Astrocyte of the cerebellum (primary cell): ENCODE measurements around the gene DOCK4.
"Not testable (repeated sequence)": the region's sequence is repeated elsewhere in the genome, so short reads cannot be mapped to it uniquely, and the experiment has no call there.

Experiments used
- DNase-seq: peaks from one replicate; pipeline ENCODE4 v3.0.0-alpha.2; 2011; ENCODE audit warnings: low read depth
- H3K4me3 ChIP-seq: 2 replicates; pipeline ENCODE4 v1.5.1; 2011; ENCODE audit warnings: mild to moderate bottlenecking, low read depth, low read length, moderate library complexity
- CTCF ChIP-seq: IDR thresholded peaks from 2 replicates; pipeline ENCODE4 v1.5.1; 2012; ENCODE audit warnings: low read length, low read depth, moderate library complexity, mild to moderate bottlenecking; ENCODE audit errors: missing control alignments
- in situ Hi-C: cut with HindIII; loops from 2 replicates; pipeline ENCODE4 v1.10.0; 2017; ENCODE audit warnings: low sequenced_read_pairs

DOCK4 gene

GRCh38 chr7:112206238-112206990 is at the start of gene DOCK4, which contains the start of gene ZNF277:
TSS of gene DOCK4 (minus strand) at chr7:112206399. CDS start at chr7:112206138, 261 bp downstream.
TSS of gene ZNF277 (plus strand) at chr7:112206695. CDS start at chr7:112206717, 22 bp downstream.
- in situ Hi-C loops = no loop called here
- no peak for TF ChIP-seq CTCF
- H3K4me3 ChIP-seq = peak within 1 kb of the TSS; percentile 92
- peak; percentile 98 for DNase-seq

DNA sequence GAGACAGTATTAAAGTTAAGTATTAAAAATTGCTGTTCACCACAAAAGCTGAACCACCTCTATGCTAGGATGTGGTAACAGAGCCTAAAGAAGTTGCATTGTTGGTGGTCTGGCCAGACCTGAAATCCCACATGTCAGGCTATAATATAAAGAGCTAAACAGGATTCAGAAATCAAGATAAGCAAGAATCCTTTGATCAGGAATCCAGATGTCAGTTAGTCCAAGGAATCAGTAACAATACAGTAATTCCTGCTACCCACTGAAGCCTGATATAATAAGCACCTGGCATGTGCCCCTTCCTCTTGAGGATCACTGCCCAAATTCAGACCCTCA is 49.2 kb upstream of the DOCK4 start:
- in situ Hi-C loops = no loop called here
- no peak overlapping the region for H3K4me3 ChIP-seq
- no peak for DNase-seq
- TF ChIP-seq CTCF = no peak

GRCh38 chr7:112254709-112255387 is 48.6 kb upstream of the DOCK4 start:
- no peak overlapping the region for H3K4me3 ChIP-seq
- DNase-seq = no peak
- TF ChIP-seq CTCF = no peak
- in situ Hi-C loops = no loop called here

- H3K4me3 ChIP-seq = no peak overlapping the region
- in situ Hi-C loops = no loop called here
- no peak for TF ChIP-seq CTCF
- no peak for DNase-seq
Measured at GRCh38 chr7:112254156-112254555, 48.0 kb upstream of the DOCK4 start.

DNA sequence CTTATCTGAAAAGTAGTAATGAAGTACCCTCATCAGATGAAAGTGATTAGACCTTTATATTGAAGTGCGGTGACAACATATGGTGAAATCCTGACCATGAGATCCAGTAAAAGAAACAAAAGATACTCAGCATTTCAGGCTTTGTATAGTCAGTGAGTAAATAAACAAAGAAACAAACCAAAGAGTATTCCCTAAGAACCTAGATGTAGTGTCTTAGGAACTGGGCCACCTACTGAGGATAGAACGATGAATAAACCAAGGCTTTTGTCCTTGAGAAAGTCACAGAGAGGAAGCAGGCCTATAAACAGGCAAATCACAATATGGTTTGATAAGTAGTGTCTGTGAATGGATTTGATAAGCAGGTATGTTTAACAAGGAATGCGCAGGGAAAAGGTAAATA is 46.5 kb upstream of the DOCK4 start:
- DNase-seq = no peak
- in situ Hi-C loops = no loop called here
- H3K4me3 ChIP-seq = no peak overlapping the region
- TF ChIP-seq CTCF = no peak

GRCh38 chr7:112252141-112252540 is 45.9 kb upstream of the DOCK4 start:
- DNase-seq = no peak
- H3K4me3 ChIP-seq = no peak overlapping the region
- TF ChIP-seq CTCF = no peak
- in situ Hi-C loops = no loop called here

DNA sequence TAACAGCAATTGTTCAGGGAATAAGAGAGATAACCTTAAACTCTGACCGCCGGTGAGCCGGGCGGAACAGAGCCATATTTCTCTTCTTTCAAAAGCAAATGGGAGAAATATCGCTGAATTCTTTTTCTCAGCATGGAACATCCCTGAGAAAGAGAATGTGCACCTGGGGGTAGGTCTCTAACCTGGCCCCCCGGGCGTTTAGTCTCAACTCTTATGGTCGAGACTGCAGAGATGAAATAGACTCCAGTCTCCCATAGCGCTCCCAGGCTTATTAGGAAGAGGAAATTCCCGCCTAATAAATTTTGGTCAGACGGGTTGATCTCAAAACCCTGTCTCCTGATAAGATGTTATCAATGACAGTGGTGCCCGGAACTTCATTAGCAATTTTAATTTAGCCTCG is 43.8 kb upstream of the DOCK4 start:
- H3K4me3 ChIP-seq, in situ Hi-C loops, DNase-seq: not testable (repeated sequence)
